Uterine smooth muscle cell (primary cell): ENCODE results near the gene DCLRE1C. TPM values are rescaled to one million over a fixed set of nuclear protein-coding genes. Genes with fewer than 3 reads are reported as not detected.

Source experiments
- total RNA-seq: library from RNA; depleted of rRNA; stranded (reverse); fragments of >200 nt; gene quantifications from 2 replicates; pipeline ENCODE4 v1.2.3, GENCODE V29; 2014

The DCLRE1C gene
- 13.1 and 18.5 TPM in 2 replicates for total RNA-seq

GRCh38 chr10:14954001-14954770 is at the start of gene DCLRE1C:
Gene DCLRE1C, minus strand, starts transcription at chr10:14954096. Its CDS starts 86 bp downstream, at chr10:14954010.

GRCh38 chr10:14959221-14960057 is 5.5 kb upstream of the DCLRE1C start, which contains the start of gene MEIG1:
Gene MEIG1, plus strand, starts transcription at chr10:14959388. Its CDS starts 7,081 bp downstream, at chr10:14966469.

GRCh38 chr10:14878266-14879123 is 75.4 kb downstream of the DCLRE1C start, which contains the start of gene SUV39H2:
Gene SUV39H2, plus strand, starts transcription at chr10:14878866. Its CDS starts 23 bp downstream, at chr10:14878889.

Other genes with a start within 250 kb of the DCLRE1C start
- gene FAM107B, start 179.2 kb downstream of the DCLRE1C start, total RNA-seq = 22.0 and 34.2 TPM in 2 replicates
- 1.1 and 1.3 TPM in 2 replicates for gene CDNF, start 116.1 kb downstream of the DCLRE1C start, total RNA-seq
- gene HSPA14, start 115.8 kb downstream of the DCLRE1C start, total RNA-seq = 12.2 and 23.8 TPM in 2 replicates
- 14.9 and 18.3 TPM in 2 replicates for gene MSANTD7, start 115.8 kb downstream of the DCLRE1C start, total RNA-seq
- 15.6 and 29.1 TPM in 2 replicates for gene SUV39H2, start 75.2 kb downstream of the DCLRE1C start, total RNA-seq
- gene MEIG1, start 5.3 kb upstream of the DCLRE1C start, total RNA-seq = not detected in 2 replicates
- gene OLAH, start 89.8 kb upstream of the DCLRE1C start, total RNA-seq = 0.25 TPM in 1 of 2 replicates, not detected in the other
- gene ACBD7, start 134.7 kb upstream of the DCLRE1C start, total RNA-seq = 2.9 and 4.5 TPM in 2 replicates
- 15.0 and 15.7 TPM in 2 replicates for gene RPP38, start 143.3 kb upstream of the DCLRE1C start, total RNA-seq
- 35.2 and 39.0 TPM in 2 replicates for gene NMT2, start 214.6 kb upstream of the DCLRE1C start, total RNA-seq